ENCODE data around the gene NEK6.
A peak's percentile ranks its signal among the peaks of the same experiment; 100 is the strongest.

Gene NEK6

DNA sequence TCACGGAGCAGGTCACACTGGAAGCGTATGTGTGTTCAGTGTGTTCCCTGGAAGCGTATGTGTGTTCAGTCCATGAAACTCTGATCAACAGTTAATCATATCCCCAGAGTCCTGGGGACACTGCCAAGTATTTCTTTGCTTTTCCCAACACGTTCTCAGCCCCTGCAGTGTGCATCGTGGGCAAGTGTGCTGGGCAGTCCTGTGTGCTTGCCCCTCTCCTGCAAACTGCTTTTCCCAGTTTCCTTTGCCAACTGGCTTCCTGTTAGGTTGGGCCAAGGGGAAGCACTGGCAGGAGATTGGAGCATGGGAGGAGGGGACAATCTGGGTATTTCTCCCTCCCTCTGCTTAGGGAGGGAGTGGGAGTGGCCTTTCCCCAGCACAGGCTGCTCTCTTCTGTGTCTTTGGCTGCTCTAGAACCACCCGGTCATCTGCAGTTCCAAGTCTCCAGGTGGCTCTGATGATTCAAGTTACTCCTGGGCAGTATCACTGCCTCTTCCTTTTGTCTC is 36.8 kb upstream of the NEK6 start:
- Mint-ChIP-seq H3K36me3 (ENCODE audit: low read depth) (no peaks in the 10 kb centered on the region), H3K27ac (no peak overlapping the region), H3K9me3 (no peaks in the 10 kb centered on the region), H3K4me1 (peaks cover 4% of the 10 kb centered on the region), H3K4me3 (no peak overlapping the region), H3K27me3 (ENCODE audit: low read depth) (peaks cover 13% of the 10 kb centered on the region)
- TF ChIP-seq, protein P1, sequence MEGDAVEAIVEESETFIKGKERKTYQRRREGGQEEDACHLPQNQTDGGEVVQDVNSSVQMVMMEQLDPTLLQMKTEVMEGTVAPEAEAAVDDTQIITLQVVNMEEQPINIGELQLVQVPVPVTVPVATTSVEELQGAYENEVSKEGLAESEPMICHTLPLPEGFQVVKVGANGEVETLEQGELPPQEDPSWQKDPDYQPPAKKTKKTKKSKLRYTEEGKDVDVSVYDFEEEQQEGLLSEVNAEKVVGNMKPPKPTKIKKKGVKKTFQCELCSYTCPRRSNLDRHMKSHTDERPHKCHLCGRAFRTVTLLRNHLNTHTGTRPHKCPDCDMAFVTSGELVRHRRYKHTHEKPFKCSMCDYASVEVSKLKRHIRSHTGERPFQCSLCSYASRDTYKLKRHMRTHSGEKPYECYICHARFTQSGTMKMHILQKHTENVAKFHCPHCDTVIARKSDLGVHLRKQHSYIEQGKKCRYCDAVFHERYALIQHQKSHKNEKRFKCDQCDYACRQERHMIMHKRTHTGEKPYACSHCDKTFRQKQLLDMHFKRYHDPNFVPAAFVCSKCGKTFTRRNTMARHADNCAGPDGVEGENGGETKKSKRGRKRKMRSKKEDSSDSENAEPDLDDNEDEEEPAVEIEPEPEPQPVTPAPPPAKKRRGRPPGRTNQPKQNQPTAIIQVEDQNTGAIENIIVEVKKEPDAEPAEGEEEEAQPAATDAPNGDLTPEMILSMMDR (IDR thresholded peaks at IDR 0.05; ENCODE audit: unreplicated experiment in 3 of 3) = no peak

GRCh38 chr9:124221676-124222075 is 36.1 kb upstream of the NEK6 start:
- Mint-ChIP-seq H3K9me3 (no peaks in the 10 kb centered on the region), H3K27me3 (ENCODE audit: low read depth) (peaks cover 13% of the 10 kb centered on the region), H3K4me3 (no peak overlapping the region), H3K36me3 (ENCODE audit: low read depth) (no peaks in the 10 kb centered on the region), H3K4me1 (peaks cover 4% of the 10 kb centered on the region), H3K27ac (no peak overlapping the region)
- TF ChIP-seq, protein P1 (IDR thresholded peaks at IDR 0.05; ENCODE audit: unreplicated experiment in 3 of 3) = no peak

- peaks cover 4% of the 10 kb centered on the region for H3K4me1 Mint-ChIP-seq
- no peaks in the 10 kb centered on the region for H3K9me3 Mint-ChIP-seq
- H3K27me3 Mint-ChIP-seq (ENCODE audit: low read depth) = peaks cover 11% of the 10 kb centered on the region
- TF ChIP-seq, protein P1 (IDR thresholded peaks at IDR 0.05; ENCODE audit: unreplicated experiment in 3 of 3) = no peak
- H3K27ac Mint-ChIP-seq = no peak overlapping the region
- H3K36me3 Mint-ChIP-seq (ENCODE audit: low read depth) = no peaks in the 10 kb centered on the region
- no peak overlapping the region for H3K4me3 Mint-ChIP-seq
Measured at GRCh38 chr9:124222109-124222508, 35.6 kb upstream of the NEK6 start.

DNA sequence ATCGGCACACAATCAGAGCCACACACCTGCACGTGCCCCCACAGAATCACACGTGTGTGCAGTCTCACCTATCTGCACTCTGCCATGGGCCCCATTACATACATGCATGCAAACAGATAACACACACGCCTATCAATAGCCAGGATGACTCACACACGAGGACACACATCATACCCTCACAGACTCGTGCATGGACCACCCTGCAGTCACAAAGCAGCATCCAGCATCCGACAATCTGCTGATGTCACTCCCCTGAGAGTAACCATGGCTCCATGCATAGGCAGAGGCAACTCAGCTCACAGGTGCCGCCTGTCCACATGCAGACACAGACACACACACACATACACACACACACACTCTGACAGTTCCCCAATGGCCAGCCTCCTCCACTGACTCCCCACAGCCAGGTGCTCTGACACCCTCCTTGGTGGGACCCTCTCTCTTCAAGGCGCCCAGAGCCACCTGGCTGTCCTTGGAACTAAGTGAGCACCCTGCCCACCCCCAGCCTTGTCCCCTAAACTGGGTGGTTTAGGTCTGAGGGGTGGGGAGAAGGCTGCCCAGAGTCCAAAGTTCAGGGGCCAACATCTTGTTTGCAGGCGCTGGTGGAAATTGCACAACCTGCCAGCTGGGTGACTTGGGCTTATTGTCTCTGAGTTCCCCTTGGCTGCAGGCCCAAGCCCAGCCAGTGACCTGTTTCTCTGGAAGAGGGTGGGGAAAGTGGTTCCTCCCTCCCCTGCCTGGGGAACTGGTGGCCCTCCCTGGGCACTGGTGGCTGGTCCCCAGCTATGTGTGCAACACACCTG is 34.6 kb upstream of the NEK6 start:
- Mint-ChIP-seq H3K4me3 (no peak overlapping the region), H3K9me3 (no peaks in the 10 kb centered on the region), H3K4me1 (peaks cover 4% of the 10 kb centered on the region), H3K27me3 (ENCODE audit: low read depth) (peaks cover 14% of the 10 kb centered on the region), H3K36me3 (ENCODE audit: low read depth) (no peaks in the 10 kb centered on the region), H3K27ac (peak overlapping the region in 1 of 3 experiments; percentile 10)
- TF ChIP-seq, protein P1 (IDR thresholded peaks at IDR 0.05; ENCODE audit: unreplicated experiment in 3 of 3) = no peak

DNA sequence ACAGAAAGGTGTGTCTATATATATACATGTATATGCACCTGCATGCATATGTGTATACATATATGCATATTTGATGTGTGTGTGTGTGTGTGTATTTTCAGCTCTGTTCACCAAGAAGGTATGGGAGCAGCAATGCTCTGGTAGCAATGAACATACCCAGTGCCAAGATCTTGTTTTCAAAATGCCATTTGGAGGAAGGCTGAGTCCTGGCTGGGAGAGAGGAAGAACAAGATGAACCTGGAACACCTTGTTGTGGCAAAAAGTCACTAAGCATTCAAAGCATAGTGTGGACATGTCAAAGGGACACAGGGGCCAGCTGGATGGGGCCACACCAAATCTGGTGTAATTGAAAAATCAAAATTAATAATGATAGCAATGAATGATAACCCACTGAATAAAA is 31.8 kb upstream of the NEK6 start:
- Mint-ChIP-seq H3K27me3 (ENCODE audit: low read depth) (peaks cover 14% of the 10 kb centered on the region), H3K27ac (no peak overlapping the region), H3K4me1 (peaks cover under 1% of the 10 kb centered on the region), H3K36me3 (ENCODE audit: low read depth) (no peaks in the 10 kb centered on the region), H3K9me3 (no peaks in the 10 kb centered on the region), H3K4me3 (no peak overlapping the region)
- TF ChIP-seq, protein P1 (IDR thresholded peaks at IDR 0.05; ENCODE audit: unreplicated experiment in 3 of 3) = no peak

DNA sequence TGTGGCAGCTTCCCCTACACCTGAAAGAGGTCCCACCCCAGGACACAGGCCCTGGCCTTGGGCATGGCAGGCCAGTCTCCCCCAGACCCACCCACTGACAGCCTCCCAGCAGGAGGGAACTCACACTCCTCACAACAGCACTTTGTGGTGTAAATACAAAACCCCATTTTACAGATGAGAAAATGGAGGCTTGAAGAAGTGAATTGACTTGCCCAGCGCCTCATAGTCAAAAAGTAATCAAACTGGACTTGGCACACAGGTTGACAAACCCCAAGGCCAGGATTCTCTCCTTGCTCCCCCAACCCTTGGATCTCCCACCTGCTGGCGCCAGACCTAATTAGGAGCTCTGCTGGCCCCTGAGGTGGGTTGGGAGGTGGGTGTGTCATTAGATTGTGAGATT is 29.2 kb upstream of the NEK6 start:
- Mint-ChIP-seq H3K9me3 (no peaks in the 10 kb centered on the region), H3K4me1 (no peaks in the 10 kb centered on the region), H3K27me3 (ENCODE audit: low read depth) (peaks cover 8% of the 10 kb centered on the region), H3K36me3 (ENCODE audit: low read depth) (no peaks in the 10 kb centered on the region), H3K4me3 (no peak overlapping the region), H3K27ac (no peak overlapping the region)
- TF ChIP-seq, protein P1 (IDR thresholded peaks at IDR 0.05; ENCODE audit: unreplicated experiment in 3 of 3) = no peak
